ENCODE data around the gene SELENOS.

DNA sequence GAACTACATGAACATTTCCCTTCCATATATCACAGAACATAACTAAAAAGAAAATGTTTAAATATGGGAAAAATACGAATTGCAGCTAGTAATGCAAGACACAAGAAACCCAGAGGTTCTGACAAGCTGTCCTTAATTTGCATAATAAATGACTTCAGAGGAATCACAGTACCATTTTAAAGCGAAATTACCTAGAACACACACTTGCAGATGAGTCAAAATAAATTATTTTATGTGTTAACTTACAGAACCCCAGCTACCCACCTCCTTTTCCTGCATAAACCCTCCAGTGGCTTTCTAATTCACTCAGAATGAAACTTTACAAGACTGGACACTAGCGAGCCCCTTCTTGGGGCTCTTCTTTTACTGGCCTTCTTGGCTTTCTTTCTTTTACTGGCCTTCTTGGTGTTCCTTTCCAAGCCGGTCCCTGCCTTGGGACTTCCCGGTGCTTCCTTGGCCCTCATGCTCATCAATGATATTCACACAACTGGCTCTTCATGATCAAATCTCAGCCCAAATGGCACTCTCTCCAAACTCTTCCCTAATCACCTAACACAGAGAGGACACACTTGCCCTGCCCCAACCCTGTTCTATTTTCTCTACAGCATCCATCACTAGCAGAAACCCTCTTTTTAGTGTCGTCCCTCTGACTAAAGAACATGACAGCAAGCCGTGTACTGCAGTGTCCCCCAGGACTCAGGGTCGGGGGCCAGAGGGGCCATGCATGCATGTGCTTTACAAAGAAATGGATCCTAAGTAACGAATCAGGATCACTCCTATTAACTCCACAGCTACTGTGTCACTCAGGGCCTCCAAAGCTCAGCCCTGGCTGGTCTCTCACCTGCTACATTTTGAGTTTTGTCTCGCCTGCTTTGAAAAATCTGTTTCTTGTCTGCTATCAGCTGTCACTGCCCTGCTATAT lies 30.2 kb downstream of the SELENOS start:
- TF ChIP-seq, protein P1, sequence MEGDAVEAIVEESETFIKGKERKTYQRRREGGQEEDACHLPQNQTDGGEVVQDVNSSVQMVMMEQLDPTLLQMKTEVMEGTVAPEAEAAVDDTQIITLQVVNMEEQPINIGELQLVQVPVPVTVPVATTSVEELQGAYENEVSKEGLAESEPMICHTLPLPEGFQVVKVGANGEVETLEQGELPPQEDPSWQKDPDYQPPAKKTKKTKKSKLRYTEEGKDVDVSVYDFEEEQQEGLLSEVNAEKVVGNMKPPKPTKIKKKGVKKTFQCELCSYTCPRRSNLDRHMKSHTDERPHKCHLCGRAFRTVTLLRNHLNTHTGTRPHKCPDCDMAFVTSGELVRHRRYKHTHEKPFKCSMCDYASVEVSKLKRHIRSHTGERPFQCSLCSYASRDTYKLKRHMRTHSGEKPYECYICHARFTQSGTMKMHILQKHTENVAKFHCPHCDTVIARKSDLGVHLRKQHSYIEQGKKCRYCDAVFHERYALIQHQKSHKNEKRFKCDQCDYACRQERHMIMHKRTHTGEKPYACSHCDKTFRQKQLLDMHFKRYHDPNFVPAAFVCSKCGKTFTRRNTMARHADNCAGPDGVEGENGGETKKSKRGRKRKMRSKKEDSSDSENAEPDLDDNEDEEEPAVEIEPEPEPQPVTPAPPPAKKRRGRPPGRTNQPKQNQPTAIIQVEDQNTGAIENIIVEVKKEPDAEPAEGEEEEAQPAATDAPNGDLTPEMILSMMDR (IDR thresholded peaks at IDR 0.05; ENCODE audit: insufficient read depth, low read length) = no peak
- TF ChIP-seq, protein P2, sequence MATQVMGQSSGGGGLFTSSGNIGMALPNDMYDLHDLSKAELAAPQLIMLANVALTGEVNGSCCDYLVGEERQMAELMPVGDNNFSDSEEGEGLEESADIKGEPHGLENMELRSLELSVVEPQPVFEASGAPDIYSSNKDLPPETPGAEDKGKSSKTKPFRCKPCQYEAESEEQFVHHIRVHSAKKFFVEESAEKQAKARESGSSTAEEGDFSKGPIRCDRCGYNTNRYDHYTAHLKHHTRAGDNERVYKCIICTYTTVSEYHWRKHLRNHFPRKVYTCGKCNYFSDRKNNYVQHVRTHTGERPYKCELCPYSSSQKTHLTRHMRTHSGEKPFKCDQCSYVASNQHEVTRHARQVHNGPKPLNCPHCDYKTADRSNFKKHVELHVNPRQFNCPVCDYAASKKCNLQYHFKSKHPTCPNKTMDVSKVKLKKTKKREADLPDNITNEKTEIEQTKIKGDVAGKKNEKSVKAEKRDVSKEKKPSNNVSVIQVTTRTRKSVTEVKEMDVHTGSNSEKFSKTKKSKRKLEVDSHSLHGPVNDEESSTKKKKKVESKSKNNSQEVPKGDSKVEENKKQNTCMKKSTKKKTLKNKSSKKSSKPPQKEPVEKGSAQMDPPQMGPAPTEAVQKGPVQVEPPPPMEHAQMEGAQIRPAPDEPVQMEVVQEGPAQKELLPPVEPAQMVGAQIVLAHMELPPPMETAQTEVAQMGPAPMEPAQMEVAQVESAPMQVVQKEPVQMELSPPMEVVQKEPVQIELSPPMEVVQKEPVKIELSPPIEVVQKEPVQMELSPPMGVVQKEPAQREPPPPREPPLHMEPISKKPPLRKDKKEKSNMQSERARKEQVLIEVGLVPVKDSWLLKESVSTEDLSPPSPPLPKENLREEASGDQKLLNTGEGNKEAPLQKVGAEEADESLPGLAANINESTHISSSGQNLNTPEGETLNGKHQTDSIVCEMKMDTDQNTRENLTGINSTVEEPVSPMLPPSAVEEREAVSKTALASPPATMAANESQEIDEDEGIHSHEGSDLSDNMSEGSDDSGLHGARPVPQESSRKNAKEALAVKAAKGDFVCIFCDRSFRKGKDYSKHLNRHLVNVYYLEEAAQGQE (IDR thresholded peaks at IDR 0.05; ENCODE audit: insufficient replicate concordance, low read depth) = no peak
- TF ChIP-seq POLR2AphosphoS5 (IDR thresholded peaks at IDR 0.05; ENCODE audit: low read depth) = no peak
- TF ChIP-seq GABPA (IDR thresholded peaks at IDR 0.05; ENCODE audit: low read depth) = no peak

Measured in HL-60 (cell line).